ENCODE measurements around the gene SLC47A2.

Gene SLC47A2

GRCh38 chr17:19747829-19748806 lies 31.7 kb upstream of the SLC47A2 start, which contains the start of gene ALDH3A1:
Gene ALDH3A1 (minus strand): TSS chr17:19748298. CDS start chr17:19745129, 3,169 bp downstream.
- peak in 9 of 56 donors; percentile 9 to 54 (median 17) for DNase-seq

- no peak for DNase-seq
These were observed 30.9 kb upstream of the SLC47A2 start for GRCh38 chr17:19747159-19747719.

- DNase-seq, result no peak
These were observed 30.1 kb upstream of the SLC47A2 start for GRCh38 chr17:19746517-19746916.

GRCh38 chr17:19744922-19745757 lies 28.8 kb upstream of the SLC47A2 start:
- DNase-seq, result peak in 55 of 56 donors; percentile 31 to 95 (median 73)

GRCh38 chr17:19744492-19744891 lies 28.1 kb upstream of the SLC47A2 start:
- peak in 2 of 56 donors; percentile 59 to 63 for DNase-seq

GRCh38 chr17:19743101-19744100 lies 27.0 kb upstream of the SLC47A2 start:
- DNase-seq, result no peak

GRCh38 chr17:19742495-19742894 lies 26.1 kb upstream of the SLC47A2 start:
- no peak for DNase-seq

- no peak for DNase-seq
These were observed 25.6 kb upstream of the SLC47A2 start for GRCh38 chr17:19741832-19742457.

GRCh38 chr17:19740933-19741332 lies 24.5 kb upstream of the SLC47A2 start:
- no peak for DNase-seq

GRCh38 chr17:19739241-19740201 lies 23.1 kb upstream of the SLC47A2 start:
- no peak for DNase-seq

- no peak for DNase-seq
These were observed 22.4 kb upstream of the SLC47A2 start for GRCh38 chr17:19738757-19739156.

- DNase-seq, result no peak
These were observed 21.7 kb upstream of the SLC47A2 start for GRCh38 chr17:19738073-19738449.

- DNase-seq, result no peak
These were observed 21.1 kb upstream of the SLC47A2 start for GRCh38 chr17:19737305-19738072.

- DNase-seq, result no peak
These were observed 19.7 kb upstream of the SLC47A2 start for GRCh38 chr17:19736071-19736470.

GRCh38 chr17:19733953-19734526 lies 17.7 kb upstream of the SLC47A2 start:
- DNase-seq, result no peak

- DNase-seq, result no peak
These were observed 15.2 kb upstream of the SLC47A2 start for GRCh38 chr17:19731626-19732025.

- DNase-seq, result no peak
These were observed 14.5 kb upstream of the SLC47A2 start for GRCh38 chr17:19730843-19731242.

Measured in amygdala (tissue), 56 donors.